B cell (primary cell): ENCODE data around the gene STIM1. TPM values are rescaled to one million over a fixed set of nuclear protein-coding genes. Genes with fewer than 3 reads are reported as not detected.

Experiments used
- ATAC-seq: fragments of 200-7000 bp; cut with Tn5 transposase; one replicate; pipeline ENCODE4 v1.10.0; 2021; ENCODE audit warnings: low read depth, mild to moderate bottlenecking, moderate number of reproducible peaks, moderate library complexity
- CTCF ChIA-PET: fragments of 350-600 bp; sonication (Branson Sonifier 250); formaldehyde crosslinking; loops from one replicate; lab custom pipeline; 2021; ENCODE audit warnings: antibody characterized with exemption, inconsistent platforms; lab: Charles Lee
- POLR2A ChIA-PET: fragments of 350-600 bp; sonication (Branson Sonifier 250); formaldehyde crosslinking; loops from one replicate; lab custom pipeline; 2021; ENCODE audit warnings: antibody characterized with exemption; lab: Charles Lee
- DNase-seq: peaks from one replicate; pipeline ENCODE4 v3.0.0; 2013
- H2AFZ ChIP-seq: 2 replicates; pipeline ENCODE4 v1.6.1; 2012; ENCODE audit warnings: mild to moderate bottlenecking, low read depth, low read length; ENCODE audit not compliant: insufficient read depth, poor library complexity, severe bottlenecking
- H3K27ac ChIP-seq, 2 donors: 1 replicate in 1 of 2; 2 replicates in 1 of 2; pipeline ENCODE4 v1.5.1; 2012 to 2013; ENCODE audit warnings: low read length in 2 of 2, mild to moderate bottlenecking in 2 of 2, moderate library complexity in 1 of 2
- H3K27me3 ChIP-seq, 4 experiments: fragments of 200-600 bp in 1 of 4; sonication (generic) in 1 of 4; replicated peaks in 1 of 4; 1 replicate in 2 of 4; 2 replicates in 2 of 4; pipeline versions ENCODE4 v1.6.1 to v1.7.0; 2013 to 2016; ENCODE audit warnings: low read length in 3 of 4, mild to moderate bottlenecking in 2 of 4, mixed read lengths in 1 of 4, moderate library complexity in 1 of 4; ENCODE audit not compliant: insufficient read depth in 4 of 4, control insufficient read depth in 3 of 4; ENCODE audit errors: control extremely low read depth in 1 of 4
- H3K36me3 ChIP-seq, 2 experiments: replicated peaks in 1 of 2; 1 replicate in 1 of 2; 2 replicates in 1 of 2; pipeline versions ENCODE4 v1.6.1 to v1.7.1; 2013; ENCODE audit warnings: low read length in 1 of 2; ENCODE audit not compliant: insufficient read depth in 2 of 2, control insufficient read depth in 1 of 2; ENCODE audit errors: control extremely low read depth in 1 of 2, extremely low read depth in 1 of 2
- H3K4me1 ChIP-seq, 2 donors: fragments of 200-600 bp in 1 of 2; sonication (generic) in 1 of 2; 1 replicate in 1 of 2; 2 replicates in 1 of 2; pipeline versions ENCODE4 v1.5.1 to v1.6.1; 2013 to 2017; ENCODE audit warnings: low read length in 2 of 2; ENCODE audit not compliant: control insufficient read depth in 2 of 2, insufficient read depth in 2 of 2
- H3K4me2 ChIP-seq: replicated peaks from 2 replicates; pipeline ENCODE3; 2012; ENCODE audit warnings: mild to moderate bottlenecking, low read depth, low read length; ENCODE audit not compliant: poor library complexity, severe bottlenecking
- H3K4me3 ChIP-seq, 5 experiments: fragments of 200-600 bp in 1 of 5; sonication (generic) in 1 of 5; 1 replicate in 3 of 5; 2 replicates in 2 of 5; pipeline versions ENCODE4 v1.5.1 to v1.7.0; 2011 to 2016; ENCODE audit warnings: low read length in 4 of 5, mild to moderate bottlenecking in 4 of 5, low read depth in 2 of 5, control low read depth in 1 of 5, moderate library complexity in 1 of 5; ENCODE audit not compliant: insufficient read depth in 1 of 5; ENCODE audit errors: control extremely low read depth in 1 of 5, extremely low read depth in 1 of 5
- H3K79me2 ChIP-seq: fragments of 200-600 bp; sonication (generic); one replicate; pipeline ENCODE4 v1.6.0; 2016; ENCODE audit warnings: low read length; ENCODE audit not compliant: control insufficient read depth, insufficient read depth
- H3K9ac ChIP-seq: fragments of 200-600 bp; sonication (generic); 2 replicates; pipeline ENCODE4 v1.6.1; 2017; ENCODE audit warnings: mild to moderate bottlenecking, low read length, moderate library complexity
- H3K9me3 ChIP-seq, 3 donors: one replicate each; pipeline versions ENCODE4 v1.6.1 to v1.7.1; 2013; ENCODE audit warnings: low read length in 2 of 3; ENCODE audit not compliant: control insufficient read depth in 2 of 3, insufficient read depth in 1 of 3; ENCODE audit errors: control extremely low read depth in 1 of 3
- H4K20me1 ChIP-seq: 2 replicates; pipeline ENCODE4 v1.6.0; 2012; ENCODE audit warnings: mild to moderate bottlenecking, low read length; ENCODE audit not compliant: insufficient read depth, control insufficient read depth, poor library complexity, severe bottlenecking
- H3K27ac Mint-ChIP-seq: one replicate; pipeline ENCODE4 v1.8.0; 2021; ENCODE audit warnings: mixed read lengths
- H3K27me3 Mint-ChIP-seq: one replicate; pipeline ENCODE4 v1.8.0; 2021; ENCODE audit warnings: mixed read lengths
- H3K4me1 Mint-ChIP-seq: one replicate; pipeline ENCODE4 v1.8.0; 2021; ENCODE audit warnings: mixed read lengths
- H3K4me3 Mint-ChIP-seq: one replicate; pipeline ENCODE4 v1.8.0; 2021; ENCODE audit warnings: mixed read lengths
- H3K9me3 Mint-ChIP-seq: one replicate; pipeline ENCODE4 v1.8.0; 2022; ENCODE audit warnings: mixed read lengths; ENCODE audit not compliant: insufficient read depth
- CTCF ChIP-seq: fragments of 200-600 bp; IDR thresholded peaks from one replicate; pipeline ENCODE4 v1.8.0; 2022; ENCODE audit warnings: antibody characterized with exemption, mild to moderate bottlenecking
- EZH2 ChIP-seq: IDR thresholded peaks from 2 replicates; pipeline ENCODE4 v1.6.1; 2012; ENCODE audit warnings: borderline replicate concordance, low read depth, mild to moderate bottlenecking, moderate library complexity, low read length; ENCODE audit not compliant: insufficient read depth, poor library complexity, severe bottlenecking
- WGBS: methylation state at CpG from one replicate; pipeline ENCODE4 v1.1.5; 2013; ENCODE audit warnings: missing lambda C conversion rate; ENCODE audit not compliant: insufficient coverage; 5-methylcytosine and 5-hydroxymethylcytosine counted together
- intact Hi-C: fragments of 100-400 bp; cut with micrococcal nuclease; formaldehyde crosslinking; loops from one replicate; pipeline ENCODE4 v1.10.0; 2022
- polyA plus RNA-seq: library from polyadenylated mRNA; depleted of rRNA; stranded (reverse); fragments of >200 nt; gene quantifications from 2 replicates; pipeline ENCODE4 v1.2.3, GENCODE V29; 2012
- total RNA-seq, 2 donors: library from RNA; stranded (reverse); fragments of 120-200 nt in 1 of 2; gene quantifications; 1 replicate in 1 of 2; 2 replicates in 1 of 2; pipeline versions ENCODE4 v1.2.3 to v1.2.4, GENCODE V29; 2013 to 2022

The STIM1 gene
- total and polyA plus RNA-seq, 2 donors (not counting 1 experiment from before 2014, with no cell fraction given), result 59.4 to 76.7 TPM

- H3K27ac ChIP-seq, result no peak overlapping the region
Measured at GRCh38 chr11:3944198-3944597, 88.7 kb downstream of the STIM1 start.

More at GRCh38 chr11:3944198-3944597, 88.7 kb downstream of the STIM1 start:
- Mint-ChIP-seq H3K27me3 (no peaks in the 10 kb centered on the region), H3K4me1 (peaks cover 88% of the 10 kb centered on the region), H3K4me3 (no peak overlapping the region), H3K9me3 (no peaks in the 10 kb centered on the region), H3K27ac (peak overlapping the region; percentile 18)
- no peak overlapping the region for H3K4me3 ChIP-seq
- peaks cover 0 to 5% of the 10 kb centered on the region in 2 experiments for H3K36me3 ChIP-seq
- H3K79me2 ChIP-seq, result peaks cover 89% of the 10 kb centered on the region
- POLR2A ChIA-PET, result no interaction called here
- 100% methylated on average over 1 of the region's 1 CpG for WGBS
- H3K27me3 ChIP-seq, result no peaks in the 10 kb centered on the region
- peaks cover 10% of the 10 kb centered on the region for H4K20me1 ChIP-seq
- TF ChIP-seq EZH2 (no peak), CTCF (no peak)
- H2AFZ ChIP-seq, result no peak overlapping the region
- no peak overlapping the region for H3K9ac ChIP-seq
- H3K4me2 ChIP-seq, result no peak overlapping the region
- peaks cover 59 to 60% of the 10 kb centered on the region in 2 donors for H3K4me1 ChIP-seq
- CTCF ChIA-PET, result interaction anchor here (1.3 to 1.5 kb wide), 3 partner anchors 95 to 130 kb away, joined by 3 to 4 read pairs (median 3); no protein-coding TSS in a partner anchor
- DNase-seq, result no peak
- intact Hi-C loops, result loop anchor here (10.0 kb wide), 1 partner anchor 71 kb away; no protein-coding TSS in a partner anchor
- no peak for ATAC-seq
- peaks cover 0 to 2% (median 2%) of the 10 kb centered on the region in 3 donors for H3K9me3 ChIP-seq
